Glutamatergic neuron (in vitro differentiated cells): ENCODE results near the gene CRACDL. TPM values are rescaled to one million over a fixed set of nuclear protein-coding genes. Genes with fewer than 3 reads are reported as not detected.

Experiments
- DNase-seq: peaks from one replicate; pipeline ENCODE4 v3.0.0; 2022
- H3K27ac Mint-ChIP-seq: one replicate; pipeline ENCODE4 v1.8.0; 2020; ENCODE audit warnings: mild to moderate bottlenecking, mixed read lengths, inconsistent platforms; ENCODE audit not compliant: unreplicated experiment
- H3K27me3 Mint-ChIP-seq: one replicate; pipeline ENCODE4 v1.8.0; 2020; ENCODE audit warnings: mild to moderate bottlenecking, moderate library complexity, mixed read lengths, inconsistent platforms; ENCODE audit not compliant: unreplicated experiment
- H3K36me3 Mint-ChIP-seq: one replicate; pipeline ENCODE4 v1.8.0; 2020; ENCODE audit warnings: mild to moderate bottlenecking, mixed read lengths, inconsistent platforms; ENCODE audit not compliant: unreplicated experiment
- H3K4me1 Mint-ChIP-seq: one replicate; pipeline ENCODE4 v1.8.0; 2020; ENCODE audit warnings: mild to moderate bottlenecking, low read depth, mixed read lengths, inconsistent platforms; ENCODE audit not compliant: unreplicated experiment
- H3K4me3 Mint-ChIP-seq: one replicate; pipeline ENCODE4 v1.8.0; 2020; ENCODE audit warnings: mild to moderate bottlenecking, mixed read lengths, inconsistent platforms; ENCODE audit not compliant: unreplicated experiment
- H3K9me3 Mint-ChIP-seq: one replicate; pipeline ENCODE4 v1.8.0; 2020; ENCODE audit warnings: mild to moderate bottlenecking, moderate library complexity, mixed read lengths, inconsistent platforms; ENCODE audit not compliant: unreplicated experiment
- total RNA-seq: library from RNA; stranded (reverse); fragmentation: NEBNext Ultra II Directional; extraction: Animal tissue kit (Norgen Biotek cat#: 25700); gene quantifications from one replicate; pipeline ENCODE4 v1.2.1, GENCODE V29; 2021; ENCODE audit not compliant: unreplicated experiment
- TF ChIP-seq, protein P1 (sequence below): fragments of 200-600 bp; sonication (generic); IDR thresholded peaks from one replicate; pipeline ENCODE4 v1.5.0; 2021; ENCODE audit not compliant: partially characterized antibody, unreplicated experiment

CRACDL gene
- total RNA-seq, 1 donor from 2014 or later: 2.1 TPM

DNA sequence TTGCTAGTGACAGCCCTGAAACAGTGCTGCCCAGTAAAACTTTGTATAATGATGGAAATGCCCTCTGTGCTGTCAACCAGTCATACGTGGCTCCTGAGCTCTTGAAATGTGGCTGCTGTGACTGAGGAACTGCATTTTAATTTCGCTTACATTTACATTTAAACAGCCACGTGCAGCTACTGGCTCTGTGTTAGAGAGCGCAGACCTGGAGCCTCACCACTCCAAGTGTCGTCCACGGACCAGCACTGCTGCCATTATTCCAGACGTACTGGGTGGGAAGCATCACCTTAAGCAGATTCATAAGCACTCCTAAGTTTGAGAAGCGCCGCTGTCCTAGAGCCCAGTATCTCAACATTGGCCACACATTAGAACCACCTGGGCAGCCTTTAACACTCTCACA, 128.1 kb downstream of the CRACDL start:
- Mint-ChIP-seq H3K27me3 (peaks cover 10% of the 10 kb centered on the region), H3K4me1 (peaks cover 50% of the 10 kb centered on the region), H3K4me3 (no peak overlapping the region), H3K27ac (no peak overlapping the region), H3K9me3 (peaks cover 5% of the 10 kb centered on the region), H3K36me3 (no peaks in the 10 kb centered on the region)
- TF ChIP-seq, protein P1, sequence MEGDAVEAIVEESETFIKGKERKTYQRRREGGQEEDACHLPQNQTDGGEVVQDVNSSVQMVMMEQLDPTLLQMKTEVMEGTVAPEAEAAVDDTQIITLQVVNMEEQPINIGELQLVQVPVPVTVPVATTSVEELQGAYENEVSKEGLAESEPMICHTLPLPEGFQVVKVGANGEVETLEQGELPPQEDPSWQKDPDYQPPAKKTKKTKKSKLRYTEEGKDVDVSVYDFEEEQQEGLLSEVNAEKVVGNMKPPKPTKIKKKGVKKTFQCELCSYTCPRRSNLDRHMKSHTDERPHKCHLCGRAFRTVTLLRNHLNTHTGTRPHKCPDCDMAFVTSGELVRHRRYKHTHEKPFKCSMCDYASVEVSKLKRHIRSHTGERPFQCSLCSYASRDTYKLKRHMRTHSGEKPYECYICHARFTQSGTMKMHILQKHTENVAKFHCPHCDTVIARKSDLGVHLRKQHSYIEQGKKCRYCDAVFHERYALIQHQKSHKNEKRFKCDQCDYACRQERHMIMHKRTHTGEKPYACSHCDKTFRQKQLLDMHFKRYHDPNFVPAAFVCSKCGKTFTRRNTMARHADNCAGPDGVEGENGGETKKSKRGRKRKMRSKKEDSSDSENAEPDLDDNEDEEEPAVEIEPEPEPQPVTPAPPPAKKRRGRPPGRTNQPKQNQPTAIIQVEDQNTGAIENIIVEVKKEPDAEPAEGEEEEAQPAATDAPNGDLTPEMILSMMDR: no peak
- no peak for DNase-seq

DNA sequence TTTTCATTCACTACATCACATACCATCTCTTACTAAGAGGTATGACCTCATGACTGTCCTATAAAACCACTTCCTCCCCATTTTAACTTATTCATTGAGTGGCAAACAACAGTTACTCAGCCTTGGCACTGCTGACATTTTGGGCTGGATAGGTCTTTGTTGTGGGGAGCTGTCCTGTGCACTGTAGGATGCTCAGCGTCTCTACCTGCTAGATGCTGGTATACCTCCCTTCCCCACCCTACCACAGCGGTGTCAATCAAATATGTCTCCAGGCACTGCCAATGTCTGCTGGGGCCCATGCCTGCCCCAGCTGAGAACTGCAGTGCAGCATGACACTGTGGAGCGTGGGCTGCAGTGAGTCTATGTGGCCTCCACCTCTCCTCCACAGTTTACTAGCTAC, 128.8 kb downstream of the CRACDL start:
- Mint-ChIP-seq H3K27me3 (peaks cover 10% of the 10 kb centered on the region), H3K4me3 (no peak overlapping the region)

GRCh38 chr2:98806236-98806697, 129.8 kb downstream of the CRACDL start:
- H3K27ac Mint-ChIP-seq: peak overlapping the region; percentile 90
- peaks cover 10% of the 10 kb centered on the region for H3K27me3 Mint-ChIP-seq
- H3K9me3 Mint-ChIP-seq: peaks cover 7% of the 10 kb centered on the region
- peaks cover 55% of the 10 kb centered on the region for H3K4me1 Mint-ChIP-seq
- no peaks in the 10 kb centered on the region for H3K36me3 Mint-ChIP-seq
- DNase-seq: no peak
- TF ChIP-seq, protein P1: no peak
- no peak overlapping the region for H3K4me3 Mint-ChIP-seq

More for the DNA sequence above, 128.8 kb downstream of the CRACDL start:
- DNase-seq: no peak
- H3K27ac Mint-ChIP-seq: no peak overlapping the region
- peaks cover 5% of the 10 kb centered on the region for H3K9me3 Mint-ChIP-seq
- peaks cover 54% of the 10 kb centered on the region for H3K4me1 Mint-ChIP-seq
- TF ChIP-seq, protein P1: no peak
- H3K36me3 Mint-ChIP-seq: no peaks in the 10 kb centered on the region

GRCh38 chr2:98805412-98806171, 130.4 kb downstream of the CRACDL start:
- Mint-ChIP-seq H3K27me3 (peaks cover 10% of the 10 kb centered on the region), H3K36me3 (no peaks in the 10 kb centered on the region), H3K9me3 (peaks cover 7% of the 10 kb centered on the region), H3K4me3 (no peak overlapping the region), H3K27ac (peak overlapping the region; percentile 90), H3K4me1 (peaks cover 53% of the 10 kb centered on the region)
- TF ChIP-seq, protein P1: no peak
- no peak for DNase-seq

DNA sequence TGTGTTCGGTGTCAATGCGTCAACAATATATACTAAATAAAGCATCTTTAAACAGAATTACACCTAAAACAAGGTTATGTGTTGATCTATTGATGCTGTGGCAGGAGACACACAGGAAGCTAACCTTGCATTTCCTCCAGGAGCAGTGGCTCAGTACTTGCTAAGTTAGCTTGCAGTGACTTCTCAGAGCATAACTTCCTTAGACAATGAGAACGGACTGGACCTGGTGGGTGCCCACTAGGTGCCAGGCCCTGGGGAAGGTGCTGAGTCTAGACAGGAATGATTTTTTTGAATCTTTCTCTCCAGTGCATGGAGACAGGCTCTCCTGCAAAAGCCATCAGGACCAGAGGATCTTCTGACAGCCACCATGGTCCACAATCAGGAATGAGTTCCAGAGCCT, 131.3 kb downstream of the CRACDL start:
- H3K4me3 Mint-ChIP-seq: peak overlapping the region; percentile 77
- TF ChIP-seq, protein P1: no peak
- peak overlapping the region; percentile 97 for H3K27ac Mint-ChIP-seq
- H3K9me3 Mint-ChIP-seq: peaks cover 10% of the 10 kb centered on the region
- peaks cover 49% of the 10 kb centered on the region for H3K4me1 Mint-ChIP-seq
- H3K27me3 Mint-ChIP-seq: peaks cover 10% of the 10 kb centered on the region
- peaks cover 7% of the 10 kb centered on the region for H3K36me3 Mint-ChIP-seq
- no peak for DNase-seq
